T-helper 2 cell treated with Interferon-gamma antibody and Interleukin-4, amounts not matched to agents 100 ng/mL and 5 ng/mL, for 36 hours (primary cell): ENCODE results near the gene TRIM14. TPM values are rescaled to one million over a fixed set of nuclear protein-coding genes. Genes with fewer than 3 reads are reported as not detected.
"Not testable (repeated sequence)": the region's sequence is repeated elsewhere in the genome, so short reads cannot be mapped to it uniquely, and the experiment has no call there.

Source experiments
- intact Hi-C: fragments of 100-400 bp; cut with micrococcal nuclease; formaldehyde crosslinking; loops from one replicate; pipeline ENCODE4 v1.15.1; 2023
- total RNA-seq: library from RNA; stranded (reverse); gene quantifications from 2 replicates; pipeline ENCODE4 v1.2.3, GENCODE V29; 2022

TRIM14 gene
- total RNA-seq, 1 donor from 2014 or later = 87.0 TPM

DNA sequence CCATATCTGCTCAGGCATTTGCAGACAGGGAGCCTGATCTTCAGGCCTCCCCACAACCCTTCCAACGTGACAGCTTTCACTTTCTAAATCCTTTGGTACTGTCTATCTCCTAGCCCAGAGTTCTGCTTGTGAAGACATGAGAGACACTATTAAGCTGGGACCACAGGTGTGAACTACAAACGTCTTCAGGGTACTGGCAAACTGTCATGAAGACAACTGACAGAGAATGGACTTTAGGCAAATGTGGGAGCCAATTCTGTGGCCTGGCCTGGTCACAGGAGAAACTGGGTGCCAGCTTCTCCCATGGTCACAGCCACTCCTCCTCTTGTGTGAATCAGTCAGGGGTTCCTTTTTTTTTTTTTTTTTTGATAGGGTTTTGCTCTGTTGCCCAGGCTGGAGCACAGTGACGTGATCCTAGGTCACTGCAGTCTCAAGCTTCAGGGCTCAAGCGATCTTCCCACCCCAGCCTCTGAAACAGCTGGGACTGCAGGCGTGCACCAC is 10.4 kb downstream of the TRIM14 start:
- intact Hi-C loops = loop anchor here (1.0 to 10.0 kb wide), 5 partner anchors 10 to 1716 kb away; partner anchors contain the start of genes ANP32B, NR4A3, TDRD7 and TRMO

DNA sequence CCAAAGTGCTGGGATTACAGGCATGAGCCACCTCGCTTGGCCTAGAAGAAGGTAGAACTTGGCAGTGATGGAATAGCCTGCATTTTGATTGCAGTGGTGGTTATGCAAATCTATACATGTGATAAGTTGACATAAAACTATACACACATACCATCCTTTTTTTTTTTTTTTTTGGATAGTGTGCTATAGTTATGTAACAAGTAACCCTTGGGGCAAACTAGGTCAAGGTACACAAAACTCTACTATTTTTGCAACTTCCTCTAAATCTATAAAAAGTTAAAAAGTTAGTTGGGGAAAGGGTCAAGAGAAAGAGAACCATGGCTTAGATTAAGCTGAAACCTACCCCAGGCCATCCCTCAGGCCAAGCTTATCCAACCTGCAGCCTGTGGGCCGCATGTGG is 11.1 kb downstream of the TRIM14 start:
- intact Hi-C loops = loop anchor here (1.0 to 10.0 kb wide), 5 partner anchors 10 to 1717 kb away; partner anchors contain the start of genes ANP32B, NR4A3, TDRD7 and TRMO

DNA sequence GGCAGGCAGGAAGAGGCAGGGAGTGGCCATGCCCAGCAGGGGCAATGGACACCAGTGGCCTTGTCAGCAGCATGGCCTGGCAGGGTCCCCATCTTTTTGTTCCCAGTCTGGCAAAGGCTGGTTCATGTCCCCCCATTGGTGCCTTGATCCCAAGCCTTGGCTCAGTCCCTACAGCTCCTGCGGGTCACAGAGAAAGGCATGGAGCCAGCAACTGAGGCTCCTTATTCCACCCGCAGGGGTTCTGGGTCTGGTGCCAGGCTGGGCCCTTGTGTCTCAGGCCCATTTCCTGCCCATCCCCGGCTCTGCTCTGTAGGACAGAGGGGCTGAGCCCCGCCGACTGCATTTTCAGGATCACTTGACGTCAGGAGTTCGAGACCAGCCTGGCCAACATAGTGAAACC is 14.0 kb downstream of the TRIM14 start:
- intact Hi-C loops = loop anchor here (5.0 to 10.0 kb wide), 3 partner anchors 123 to 1720 kb away; partner anchors contain the start of genes ANP32B, NR4A3 and TDRD7

DNA sequence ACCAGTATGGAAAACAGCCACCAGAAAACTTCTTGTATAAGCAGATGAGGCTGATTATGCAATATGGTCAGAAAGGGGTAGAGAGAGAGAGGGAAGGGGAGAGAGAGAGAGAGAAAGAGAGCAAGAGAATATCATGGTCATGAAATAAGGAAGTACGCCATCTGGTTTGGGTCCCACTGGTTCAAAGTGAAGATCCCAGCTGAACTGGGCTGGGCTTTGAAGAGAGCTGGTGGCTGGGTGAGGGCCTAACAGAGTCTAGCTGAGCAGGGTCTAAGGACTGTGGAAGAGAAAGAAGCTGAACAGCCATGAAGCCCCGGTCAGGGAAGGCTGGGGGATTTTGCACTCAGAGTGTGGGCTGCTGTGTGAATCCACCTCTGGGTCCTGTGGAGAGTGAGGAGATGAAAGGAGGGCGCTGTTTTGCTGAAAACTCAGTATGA is 14.6 kb downstream of the TRIM14 start:
- intact Hi-C loops = loop anchor here (5.0 to 10.0 kb wide), 4 partner anchors 88 to 1720 kb away; partner anchors contain the start of genes CORO2A, NR4A3, TBC1D2 and TDRD7

DNA sequence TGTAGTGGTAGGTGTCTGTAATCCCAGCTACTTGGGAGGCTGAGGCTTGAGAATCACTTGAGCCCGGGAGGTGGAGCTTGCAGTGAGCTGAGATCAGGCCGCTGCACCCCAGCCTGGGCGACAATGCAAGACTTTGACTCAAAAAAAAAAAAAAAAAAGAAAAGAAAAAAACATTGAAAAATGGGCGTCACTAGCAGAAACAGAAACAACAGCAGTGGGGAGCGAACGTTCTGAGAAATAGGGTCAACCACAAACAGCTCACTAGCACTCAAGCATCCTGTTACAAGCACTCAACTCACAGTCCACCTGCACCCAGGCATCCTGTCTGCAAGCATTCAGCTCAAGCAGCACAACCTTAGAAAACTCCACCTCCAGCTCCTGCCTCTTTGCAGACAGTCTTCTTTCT is 17.2 kb downstream of the TRIM14 start:
- intact Hi-C loops = loop anchor here (1.0 to 10.0 kb wide), 7 partner anchors 16 to 1723 kb away; partner anchors contain the start of genes CORO2A, NANS, NR4A3 and TBC1D2

DNA sequence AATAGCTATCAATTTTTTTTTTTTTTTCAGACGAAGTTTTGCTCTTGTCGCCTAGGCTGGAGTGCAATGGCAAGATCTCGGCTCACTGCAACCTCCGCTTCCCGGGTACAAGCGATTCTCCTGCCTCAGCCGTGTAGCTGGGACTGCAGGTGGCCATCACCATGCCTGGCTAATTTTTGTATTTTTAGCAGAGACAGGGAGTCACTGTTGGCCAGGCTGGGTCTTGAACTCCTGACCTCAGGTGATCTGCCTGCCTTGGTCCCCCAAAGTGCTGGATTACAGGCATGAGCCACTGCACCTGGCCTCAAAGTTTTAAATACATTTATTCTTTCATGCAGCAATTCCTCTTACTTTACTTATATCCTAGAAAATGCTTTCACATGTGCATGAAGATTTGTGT is 17.6 kb downstream of the TRIM14 start:
- intact Hi-C loops = loop anchor here (1.0 to 10.0 kb wide), 5 partner anchors 26 to 1723 kb away; partner anchors contain the start of genes CORO2A, NR4A3, TBC1D2 and TDRD7

DNA sequence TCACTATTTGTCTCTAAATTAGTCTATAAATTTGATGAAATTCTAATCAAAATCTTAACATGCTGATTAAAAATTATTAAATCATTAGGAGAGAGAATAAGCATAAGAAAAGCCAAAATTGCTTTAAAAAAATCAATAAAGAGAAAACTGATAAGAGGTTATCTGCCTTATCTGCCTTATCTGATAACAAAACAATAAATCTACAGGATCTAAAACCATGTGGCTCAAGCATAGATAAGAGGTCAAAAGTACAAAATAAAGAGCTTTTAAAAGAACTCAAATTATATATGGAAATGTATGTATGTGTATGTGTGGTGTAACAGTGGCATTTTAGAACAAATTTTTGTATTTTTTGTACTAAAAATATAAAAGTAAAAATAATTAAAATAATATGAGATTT is 18.6 kb downstream of the TRIM14 start:
- intact Hi-C loops = loop anchor here (5.0 to 10.0 kb wide), 4 partner anchors 92 to 1724 kb away; partner anchors contain the start of genes CORO2A, NR4A3, TBC1D2 and TDRD7

DNA sequence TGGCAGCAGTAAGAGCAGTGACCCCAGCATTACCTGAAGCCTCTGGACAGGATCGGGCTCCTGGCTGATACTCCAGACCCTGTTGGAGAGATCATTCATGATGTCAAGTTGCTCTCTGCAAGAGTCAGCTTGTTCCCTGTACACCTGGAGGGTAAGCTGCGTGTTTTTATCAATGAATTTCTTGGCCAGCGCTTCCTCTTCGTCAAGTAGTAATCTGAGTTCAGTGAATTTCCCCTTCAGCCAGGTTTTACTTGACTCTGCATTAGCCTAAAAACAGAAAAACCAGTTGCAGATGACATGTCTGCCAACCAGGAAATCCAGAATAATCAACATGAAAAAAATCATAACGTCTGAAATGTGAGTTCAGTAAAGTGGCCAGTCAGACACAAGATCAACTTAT is 19.1 kb downstream of the TRIM14 start:
- intact Hi-C loops = loop anchor here (5.0 to 10.0 kb wide), 4 partner anchors 92 to 1725 kb away; partner anchors contain the start of genes CORO2A, NR4A3, TBC1D2 and TDRD7

DNA sequence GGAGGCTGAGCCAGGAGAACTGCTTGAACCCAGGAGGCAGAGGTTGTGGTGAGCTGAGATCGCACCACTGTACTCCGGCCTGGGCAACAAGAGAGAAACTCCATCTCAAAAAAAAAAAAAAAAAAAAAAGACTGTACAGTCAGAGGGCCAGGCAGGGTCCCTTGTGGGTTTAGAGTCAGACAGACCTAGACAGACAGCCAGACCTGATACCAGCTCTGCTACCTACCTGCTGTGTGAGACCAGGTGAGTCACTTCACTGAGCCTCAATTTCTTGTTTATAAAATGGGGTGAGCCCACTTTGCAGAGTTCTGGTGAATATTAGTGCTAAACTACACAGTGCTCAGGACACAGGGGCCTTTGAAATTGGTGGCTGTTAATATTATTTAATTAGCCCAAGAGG is 19.7 kb downstream of the TRIM14 start:
- intact Hi-C loops = no loop called here

DNA sequence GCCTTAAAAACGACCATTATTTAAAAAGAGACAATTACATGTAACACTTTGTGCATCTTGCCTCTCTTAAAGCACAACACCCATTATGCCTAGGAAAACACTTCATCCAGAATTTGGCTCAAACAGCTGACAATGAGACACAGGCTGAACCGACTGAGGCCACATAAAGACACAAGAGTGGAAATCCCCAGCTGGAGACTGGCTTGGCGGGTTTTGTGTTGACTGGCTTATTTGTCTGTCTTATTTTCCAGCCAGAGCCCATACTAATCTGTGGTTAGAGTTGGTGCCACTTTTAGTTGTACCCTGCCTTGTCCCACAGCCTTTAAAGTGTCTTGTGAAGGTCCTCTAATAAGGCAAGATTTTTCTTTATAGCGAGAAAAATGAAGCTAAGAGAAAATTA is 21.2 kb downstream of the TRIM14 start:
- intact Hi-C loops = no loop called here

DNA sequence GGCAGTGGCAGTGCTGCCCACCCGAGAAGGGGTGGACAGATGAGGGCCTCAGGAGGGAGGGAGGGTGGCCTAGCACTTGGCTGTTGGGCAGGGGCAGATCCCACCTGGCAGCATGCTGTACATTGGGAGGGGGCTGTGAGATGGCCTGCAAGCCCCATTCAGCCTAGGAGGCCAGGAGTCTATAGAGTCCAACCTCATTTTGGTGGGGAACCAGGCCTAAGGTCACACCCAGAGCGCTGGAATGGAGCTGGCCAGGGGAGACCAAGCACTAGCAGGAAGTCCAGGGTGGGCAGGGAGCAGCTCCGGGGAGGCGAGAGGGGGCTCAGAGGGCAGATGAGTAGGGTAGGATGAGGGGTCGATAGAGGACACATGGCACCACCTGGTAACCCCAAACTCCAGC is 22.9 kb downstream of the TRIM14 start:
- intact Hi-C loops = no loop called here

DNA sequence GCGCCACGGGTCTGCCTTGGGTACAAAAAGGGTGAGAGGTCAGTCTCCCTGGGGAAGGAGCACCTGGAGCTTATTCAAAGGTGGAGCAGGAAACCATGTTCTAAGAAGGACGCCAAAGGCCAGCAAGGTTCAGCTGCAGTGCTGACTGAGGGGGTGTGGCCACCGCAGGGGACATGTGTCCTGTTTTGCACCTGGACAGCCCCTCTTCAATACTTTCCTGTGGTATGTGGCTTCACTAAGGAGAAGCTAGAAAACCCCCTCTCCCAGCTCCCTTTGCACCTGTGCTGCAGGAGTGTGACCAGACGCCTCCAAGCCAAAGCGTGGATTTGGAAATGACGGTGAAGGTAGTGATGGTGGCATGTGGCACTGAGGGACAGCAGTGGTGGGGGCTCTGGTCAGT is 23.6 kb downstream of the TRIM14 start:
- intact Hi-C loops = no loop called here

DNA sequence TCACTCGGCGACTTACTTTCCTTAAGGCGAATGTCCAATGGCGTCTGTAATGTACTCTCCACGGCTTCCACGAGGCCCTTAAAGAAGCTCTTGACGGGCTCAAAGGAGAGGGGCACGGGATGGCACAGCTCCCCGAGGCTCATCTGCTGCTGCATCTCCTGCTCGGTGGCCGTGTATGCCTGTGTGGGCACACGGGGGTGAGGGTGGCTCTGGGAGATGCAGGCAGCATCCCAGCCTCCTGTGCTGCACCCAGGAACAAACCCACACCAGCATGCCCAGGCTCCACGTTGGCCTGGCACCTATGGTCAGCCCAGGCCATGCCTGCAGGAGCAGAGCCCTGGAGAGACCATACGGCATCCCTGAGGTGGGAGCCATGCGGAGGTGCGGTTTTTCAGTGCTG is 24.2 kb downstream of the TRIM14 start:
- intact Hi-C loops = no loop called here

DNA sequence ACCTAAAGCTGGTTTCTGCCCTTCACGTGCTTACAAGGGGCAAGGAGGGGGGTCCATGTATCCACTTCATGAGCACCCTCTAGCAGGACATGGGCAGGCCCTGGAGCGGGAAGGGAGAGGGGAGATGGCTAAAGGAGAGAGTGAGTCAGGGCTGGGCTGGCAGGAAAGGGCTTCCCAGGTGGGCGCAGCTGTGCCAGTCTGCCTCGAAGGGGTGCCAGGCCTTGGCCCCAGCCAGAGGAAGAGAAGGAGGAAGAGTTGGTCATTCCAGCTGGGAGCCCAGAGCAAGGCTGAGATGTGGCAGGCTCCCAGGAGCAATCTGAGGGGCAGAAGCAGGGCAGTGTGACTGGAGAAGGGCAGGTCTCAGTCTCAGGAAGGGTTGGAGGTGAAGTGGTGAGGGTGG is 24.7 kb downstream of the TRIM14 start:
- intact Hi-C loops = no loop called here

DNA sequence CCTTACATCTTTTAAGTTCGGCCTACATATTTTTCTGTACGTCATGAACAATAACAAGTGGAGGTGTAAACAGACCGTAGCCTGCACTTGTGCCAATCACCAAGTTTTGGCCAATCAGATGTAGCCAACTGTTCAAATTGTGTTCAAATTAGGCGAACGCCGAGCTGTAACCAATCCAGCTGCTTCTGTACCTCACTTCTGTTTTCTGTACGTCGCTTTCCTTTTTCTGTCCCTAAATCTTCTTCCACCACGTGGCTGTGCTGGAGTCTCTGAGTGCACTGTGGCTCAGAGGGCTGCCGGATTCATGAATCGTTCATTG is 26.4 kb downstream of the TRIM14 start:
- intact Hi-C loops = no loop called here

DNA sequence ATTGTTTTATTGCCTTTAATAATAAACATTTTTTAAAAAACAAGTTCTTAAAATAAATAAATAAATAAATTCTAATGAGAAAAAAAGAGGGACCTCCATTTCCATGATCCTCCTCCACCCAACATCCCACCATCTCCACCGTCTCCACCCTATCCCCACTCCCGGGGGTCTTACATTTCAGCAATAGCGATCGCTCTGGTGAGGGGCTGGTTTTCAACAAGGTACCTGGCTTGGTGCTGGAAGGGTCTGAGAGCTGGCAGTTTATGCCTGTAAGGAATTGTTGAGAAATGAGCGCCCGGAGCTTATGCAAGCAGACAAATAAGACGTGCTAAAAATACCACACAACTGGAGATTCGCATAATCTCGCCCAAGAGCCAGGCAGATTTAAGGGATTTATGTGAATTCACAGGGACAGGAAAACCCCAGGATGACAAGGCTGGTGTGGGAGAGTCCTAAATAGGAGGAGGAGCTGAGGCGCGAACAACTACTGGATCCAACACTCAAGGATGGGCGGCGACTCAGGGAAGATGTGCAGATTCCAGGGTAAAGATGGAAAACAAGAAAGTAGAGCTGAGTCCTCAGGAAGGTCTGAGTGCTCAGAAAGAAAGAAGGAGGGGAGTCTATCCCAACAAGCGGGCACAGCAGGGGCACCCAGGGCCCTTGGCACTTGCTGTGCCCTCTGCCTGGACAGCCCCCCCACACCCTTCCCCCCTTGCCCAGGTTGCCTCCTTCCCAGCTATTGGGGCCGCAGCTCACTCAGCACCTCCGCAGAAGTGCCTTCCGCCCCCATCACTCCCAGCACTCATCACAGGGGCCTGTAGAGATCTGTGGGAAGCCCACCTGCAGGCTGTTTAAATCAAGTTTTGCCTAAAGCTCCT is 27.0 kb downstream of the TRIM14 start:
- intact Hi-C loops = no loop called here

DNA sequence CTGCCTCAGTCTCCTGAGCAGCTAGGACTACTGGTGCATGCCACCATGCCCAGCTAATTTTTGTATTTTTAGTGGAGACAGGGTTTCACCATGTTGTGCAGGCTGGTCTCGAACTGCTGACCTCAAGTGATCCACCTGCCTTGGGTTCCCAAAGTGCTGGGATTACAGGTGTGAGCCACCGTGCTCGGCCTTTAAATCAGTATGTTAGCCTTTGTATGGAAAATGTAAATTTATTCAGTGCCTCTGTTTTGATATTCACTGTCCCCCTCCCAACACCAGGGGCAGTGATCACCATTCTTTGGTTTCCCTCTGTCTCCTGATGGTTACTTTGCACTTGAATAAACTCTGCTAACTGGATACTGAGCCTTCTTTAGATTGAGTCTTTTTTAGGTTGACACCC is 28.3 kb downstream of the TRIM14 start:
- intact Hi-C loops = not testable (repeated sequence)

DNA sequence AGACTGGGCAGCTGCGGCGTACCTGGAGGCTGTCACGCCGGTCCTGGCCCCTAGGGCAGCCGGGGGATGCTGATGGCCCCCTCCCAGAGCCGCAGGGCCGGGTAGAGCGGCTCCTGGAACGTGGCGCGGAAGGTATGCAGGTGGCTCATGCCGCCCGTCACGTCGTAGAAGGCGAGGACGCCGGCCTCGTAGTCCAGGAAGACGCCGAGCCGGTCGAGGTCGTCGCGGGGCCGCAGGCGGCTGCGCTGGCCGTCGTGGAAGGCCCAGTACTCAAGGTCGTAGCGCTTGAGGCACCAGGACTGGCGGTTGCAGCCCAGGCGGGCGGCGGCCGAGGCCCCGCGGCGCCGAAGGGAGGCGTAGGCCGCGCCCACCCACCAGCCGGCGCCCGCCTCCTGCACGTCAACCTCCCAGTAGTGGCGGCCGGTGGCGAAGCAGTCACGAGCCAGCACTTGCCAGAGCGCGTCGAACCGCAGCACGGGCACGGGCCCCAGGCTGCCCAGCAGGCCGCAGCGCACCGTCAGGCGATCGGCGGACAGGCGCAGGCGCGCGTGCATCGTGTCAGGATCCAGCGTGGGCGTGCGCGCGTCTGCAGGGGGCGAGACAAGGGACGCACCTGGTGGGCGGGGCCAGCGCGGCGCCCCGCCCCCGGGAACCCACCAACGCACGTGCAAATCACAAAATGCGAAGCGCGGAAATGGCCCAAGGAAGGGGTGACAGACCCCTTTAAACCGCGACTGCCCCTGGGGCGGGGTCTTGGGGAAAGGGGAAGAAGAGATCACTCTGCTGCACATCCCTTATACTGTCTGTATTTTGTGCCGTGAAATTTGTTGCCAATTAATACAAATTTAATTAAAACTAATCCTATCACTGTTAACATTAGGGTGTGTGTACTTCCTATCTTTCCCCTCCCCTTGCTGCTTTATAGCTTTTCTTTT is 31.3 kb downstream of the TRIM14 start:
- intact Hi-C loops = no loop called here

DNA sequence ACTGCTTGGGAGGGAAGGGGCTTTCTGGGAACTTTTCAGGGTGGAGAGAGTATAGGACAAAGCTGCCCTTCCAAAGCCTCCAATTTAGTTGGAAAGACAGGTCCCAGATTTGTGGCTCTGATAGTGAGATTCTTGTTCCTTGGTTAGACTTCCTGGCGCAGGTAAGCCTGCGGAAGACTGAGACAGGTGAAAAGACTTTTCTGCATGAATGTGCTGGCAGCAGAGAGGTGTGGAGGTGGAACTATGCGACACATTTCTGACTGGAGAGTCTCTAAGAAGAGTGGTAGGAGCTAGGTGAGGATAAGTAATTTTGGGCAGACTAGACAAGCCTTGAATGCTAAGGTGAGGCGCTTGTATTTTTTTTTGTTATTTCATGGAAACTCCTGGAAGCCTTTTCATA is 32.6 kb downstream of the TRIM14 start:
- intact Hi-C loops = no loop called here

DNA sequence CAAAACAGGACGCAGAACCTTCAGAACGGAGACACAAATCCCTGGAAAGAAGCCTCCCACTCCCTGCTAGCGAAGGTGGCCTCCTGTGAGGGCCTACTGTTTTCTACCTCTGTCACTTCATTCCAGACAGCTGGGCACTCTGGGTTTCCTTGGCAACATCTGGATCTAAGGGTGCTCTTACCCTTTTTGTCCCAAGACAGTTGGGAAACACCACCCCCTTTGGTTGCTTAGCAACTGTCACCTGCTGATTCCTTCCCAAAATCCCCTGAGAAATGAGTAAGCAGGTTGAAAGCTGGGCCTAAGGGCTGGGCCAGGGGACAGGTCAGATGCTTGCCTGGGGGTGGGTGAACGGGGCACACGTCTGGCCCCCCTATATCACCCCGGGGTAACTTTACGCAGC is 33.1 kb downstream of the TRIM14 start:
- intact Hi-C loops = no loop called here

DNA sequence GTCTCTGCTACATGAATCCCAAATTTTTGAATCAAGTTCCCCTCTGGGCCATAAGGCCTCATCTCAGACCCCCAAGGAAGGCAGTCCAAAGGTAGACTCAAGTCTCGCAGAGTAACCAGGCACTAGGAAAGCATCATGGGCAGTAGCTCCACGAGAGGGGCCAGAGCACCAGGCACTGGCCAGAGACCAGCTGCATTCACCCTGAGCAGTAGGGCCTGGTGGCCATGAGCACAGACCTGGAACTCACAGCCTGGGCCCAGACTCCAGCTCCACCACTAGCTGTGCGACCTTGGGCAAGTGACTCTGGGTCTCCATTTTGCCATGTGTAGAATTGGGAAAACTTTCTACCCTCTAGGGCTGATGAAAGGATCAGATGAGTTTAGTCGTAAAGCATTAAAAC is 34.0 kb downstream of the TRIM14 start:
- intact Hi-C loops = no loop called here
